ENCODE measurements around the gene EPS8L2. TPM values are rescaled to one million over a fixed set of nuclear protein-coding genes. Genes with fewer than 3 reads are reported as not detected.

Gene EPS8L2
- total and polyA plus RNA-seq, 2 of the 4 experiments (the other 2 are of a cell fraction) = 17.2 to 39.4 TPM

GRCh38 chr11:680970-681369 lies 25.1 kb upstream of the EPS8L2 start:
- ChIA-PET CTCF (interaction anchor here (0.6 kb wide), 1 partner anchor 38 kb away, joined by 3 read pairs; no protein-coding TSS in a partner anchor), POLR2A (ENCODE audit: unreplicated experiment) (interaction anchor here (0.6 kb wide), 1 partner anchor 15 kb away, joined by 4 read pairs; no protein-coding TSS in a partner anchor)
- H4K20me1 ChIP-seq (ENCODE audit: insufficient read depth, low read length) = no peaks in the 10 kb centered on the region
- no peak for TF ChIP-seq MXI1 (IDR thresholded peaks at IDR 0.05; ENCODE audit: borderline replicate concordance, low read depth, low read length)
- no peak for TF ChIP-seq RFX5 (IDR thresholded peaks at IDR 0.05; ENCODE audit: low read depth, low read length)
- TF ChIP-seq CEBPB (IDR thresholded peaks at IDR 0.05; ENCODE audit: low read depth, low read length) = no peak
- TF ChIP-seq SMC3 (IDR thresholded peaks at IDR 0.05; ENCODE audit: low read depth, low read length) = no peak
- no peak for TF ChIP-seq POLR2A (IDR thresholded peaks at IDR 0.05; ENCODE audit: low read depth, low read length)
- TF ChIP-seq BHLHE40 (IDR thresholded peaks at IDR 0.05; ENCODE audit: low read depth, low read length) = no peak
- no peak for TF ChIP-seq ELK1 (IDR thresholded peaks at IDR 0.05; ENCODE audit: borderline replicate concordance, low read depth, low read length)
- no peak for TF ChIP-seq RCOR1 (IDR thresholded peaks at IDR 0.05; ENCODE audit: insufficient replicate concordance, low read length)
- no peak for TF ChIP-seq USF2 (IDR thresholded peaks at IDR 0.05; ENCODE audit: low read depth, low read length)
- TF ChIP-seq CHD1 (IDR thresholded peaks at IDR 0.05; ENCODE audit: low read depth, low read length) = no peak
- TF ChIP-seq MAFK (IDR thresholded peaks at IDR 0.05; ENCODE audit: low read depth, low read length) = no peak
- no peak for TF ChIP-seq CTCF (conservative IDR thresholded peaks at IDR 0.05; ENCODE audit: low read depth, low read length)
- no peak overlapping the region for H3K18ac ChIP-seq (ENCODE audit: low read depth, low read length)
- no peak overlapping the region for H3K23ac ChIP-seq (ENCODE audit: low read depth, low read length)
- no peak overlapping the region for H2BK20ac ChIP-seq (ENCODE audit: low read depth, low read length)
- H2BK5ac ChIP-seq (ENCODE audit: low read depth, low read length, poor library complexity, severe bottlenecking) = no peak overlapping the region
- H3K79me1 ChIP-seq (ENCODE audit: low read depth in 1 of 2, low read length in 2 of 2) = no peaks in the 10 kb centered on the region; a peak in 2 of 4 replicates
- H2AK9ac ChIP-seq (replicated peaks; ENCODE audit: low read depth, low read length, poor library complexity) = no peak overlapping the region
- dilution Hi-C loops (cut with HindIII; ENCODE audit: low sequenced_read_pairs, unreplicated experiment) = no loop called here
- BruUV-seq (replicated peaks) = no TSS peak
- ATAC-seq (ENCODE audit: low read depth) (no peak), DNase-seq (no peak)
- H2BK15ac ChIP-seq (ENCODE audit: low read depth, low read length) = no peak overlapping the region
- H3K4me1 ChIP-seq (ENCODE audit: control insufficient read depth, insufficient read depth, low read length) = no peaks in the 10 kb centered on the region
- H3K4me2 ChIP-seq (ENCODE audit: low read depth, low read length) = no peak overlapping the region
- no peak overlapping the region for H4K5ac ChIP-seq (ENCODE audit: low read depth, low read length)
- no peak overlapping the region for H3K4ac ChIP-seq (ENCODE audit: low read depth, low read length)
- intact Hi-C loops (cut with micrococcal nuclease) = no loop called here
- H2BK120ac ChIP-seq (ENCODE audit: low read depth, low read length) = no peak overlapping the region
- H3K9ac ChIP-seq (ENCODE audit: low read depth, low read length) = no peak overlapping the region
- H3K27me3 ChIP-seq (ENCODE audit: control insufficient read depth, insufficient read depth, low read length) = no peaks in the 10 kb centered on the region
- H3K56ac ChIP-seq (ENCODE audit: extremely low read depth, insufficient read depth, low read length) = no peak overlapping the region
- H3K27ac ChIP-seq (ENCODE audit: insufficient read depth, low read length) = no peak overlapping the region
- H4K8ac ChIP-seq (ENCODE audit: low read depth in 2 of 2, low read length in 2 of 2) = no peak overlapping the region
- H3K9me3 ChIP-seq (ENCODE audit: control insufficient read depth, insufficient read depth, low read length) = no peaks in the 10 kb centered on the region
- H3K4me3 ChIP-seq (ENCODE audit: insufficient read depth, low read depth, low read length) = no peak overlapping the region
- in situ Hi-C loops (cut with MboI; ENCODE audit: low sequenced_read_pairs) = no loop called here
- H4K91ac ChIP-seq (ENCODE audit: insufficient read depth, low read depth, low read length) = no peak overlapping the region
- 96% methylated on average over 9 of the region's 13 CpGs; no CpG with 5 or more reads in 1 of the 2 experiments for WGBS, 2 experiments (ENCODE audit: extremely low coverage in 2 of 2, insufficient read length in 1 of 2)
- H3K14ac ChIP-seq (replicated peaks; ENCODE audit: low read depth, low read length) = no peak overlapping the region
- no peak overlapping the region for H2AK5ac ChIP-seq (ENCODE audit: low read depth, low read length)
- H3K36me3 ChIP-seq (ENCODE audit: control insufficient read depth, insufficient read depth, low read length) = peaks cover 48% of the 10 kb centered on the region
- no peak overlapping the region for H2AFZ ChIP-seq (replicated peaks; ENCODE audit: low read length, poor library complexity)
- no peaks in the 10 kb centered on the region for H3K9me1 ChIP-seq (ENCODE audit: insufficient read depth, low read length)
